NT2/D1 (cell line): ENCODE measurements around the gene MS4A10.
"Not testable (repeated sequence)": the region's sequence is repeated elsewhere in the genome, so short reads cannot be mapped to it uniquely, and the experiment has no call there.

ENCODE experiments used
- DNase-seq: peaks from one replicate; pipeline ENCODE4 v3.0.0-alpha.2; 2011; ENCODE audit warnings: low read depth, low spot score
- H3K27me3 ChIP-seq: 2 replicates; pipeline ENCODE4 v1.6.0; 2011; ENCODE audit warnings: mild to moderate bottlenecking; ENCODE audit not compliant: insufficient read length, insufficient read depth
- H3K36me3 ChIP-seq: 2 replicates; pipeline ENCODE4 v1.6.1; 2011; ENCODE audit warnings: mild to moderate bottlenecking, low read length, mixed read lengths; ENCODE audit not compliant: insufficient read depth, insufficient read length
- H3K4me1 ChIP-seq: 2 replicates; pipeline ENCODE4 v1.5.1; 2011; ENCODE audit not compliant: insufficient read depth, insufficient read length
- H3K4me3 ChIP-seq: 2 replicates; pipeline ENCODE4 v1.5.1; 2011; ENCODE audit warnings: low read depth; ENCODE audit not compliant: insufficient read length
- H3K9ac ChIP-seq: 2 replicates; pipeline ENCODE4 v1.6.0; 2011; ENCODE audit warnings: low read depth; ENCODE audit not compliant: insufficient read length
- H3K9me3 ChIP-seq: 2 replicates; pipeline ENCODE4 v1.5.1; 2011; ENCODE audit warnings: mild to moderate bottlenecking, low read length; ENCODE audit not compliant: insufficient read depth
- SUZ12 ChIP-seq: IDR thresholded peaks from 2 replicates; pipeline ENCODE4 v1.6.1; 2011; ENCODE audit not compliant: insufficient read length, insufficient read depth; ENCODE audit errors: extremely low read depth
- YY1 ChIP-seq: IDR thresholded peaks from 2 replicates; pipeline ENCODE4 v1.6.1; 2011; ENCODE audit not compliant: insufficient read length, insufficient read depth
- ZNF274 ChIP-seq: IDR thresholded peaks from 2 replicates; pipeline ENCODE4 v1.6.1; 2011; ENCODE audit warnings: mild to moderate bottlenecking, low read depth, low read length

The MS4A10 gene

DNA sequence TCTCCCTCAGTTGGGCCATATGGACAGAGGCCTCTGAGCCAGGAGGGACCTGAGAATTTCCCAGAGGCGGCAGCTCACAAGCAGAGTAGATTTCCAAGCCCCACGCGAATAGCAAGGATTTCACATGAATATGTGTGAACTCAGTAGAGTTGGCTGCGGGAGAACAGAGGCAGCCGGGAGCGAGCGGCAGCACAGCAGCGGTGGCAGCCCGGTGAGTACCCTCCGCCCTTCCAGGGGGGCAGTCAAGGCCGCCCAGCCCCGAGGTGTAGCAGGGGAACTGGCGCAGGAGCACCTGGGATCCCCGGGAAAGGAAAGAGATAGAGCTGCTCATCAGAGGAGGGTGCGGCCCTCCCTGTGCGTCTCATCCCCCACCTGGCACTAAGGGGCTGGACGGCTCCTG, 36.9 kb upstream of the MS4A10 start:
- Histone ChIP-seq H3K36me3 (no peaks in the 10 kb centered on the region), H3K27me3 (no peaks in the 10 kb centered on the region), H3K9me3 (no peaks in the 10 kb centered on the region), H3K4me1 (no peaks in the 10 kb centered on the region), H3K4me3 (no peak overlapping the region), H3K9ac (no peak overlapping the region)
- DNase-seq, result no peak
- no peak for TF ChIP-seq SUZ12

DNA sequence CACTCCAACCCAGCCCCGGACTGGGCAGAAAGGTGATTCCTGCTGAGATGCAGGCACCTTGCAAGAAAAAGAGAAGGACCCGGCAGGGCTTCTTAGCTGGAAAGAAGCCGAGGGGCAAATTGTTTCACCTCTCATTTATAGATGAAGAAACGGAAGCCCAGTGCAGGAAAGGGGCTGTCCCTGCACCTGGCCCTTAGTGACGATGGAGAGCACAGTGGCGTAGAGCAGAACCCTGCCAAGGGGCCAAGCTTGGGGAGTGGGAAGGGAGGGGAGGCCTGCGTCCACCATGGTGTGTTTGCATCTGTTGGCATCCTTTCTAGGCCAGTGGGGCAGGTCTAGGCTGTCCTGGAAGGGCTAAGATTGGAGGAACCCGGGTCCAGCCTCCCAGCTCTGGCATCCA, 36.3 kb upstream of the MS4A10 start:
- DNase-seq, result no peak
- no peaks in the 10 kb centered on the region for H3K36me3 ChIP-seq
- no peak overlapping the region for H3K9ac ChIP-seq
- no peaks in the 10 kb centered on the region for H3K9me3 ChIP-seq
- TF ChIP-seq SUZ12 (no peak), ZNF274 (no peak), YY1 (no peak)
- no peak overlapping the region for H3K4me3 ChIP-seq
- H3K27me3 ChIP-seq, result no peaks in the 10 kb centered on the region
- no peaks in the 10 kb centered on the region for H3K4me1 ChIP-seq

DNA sequence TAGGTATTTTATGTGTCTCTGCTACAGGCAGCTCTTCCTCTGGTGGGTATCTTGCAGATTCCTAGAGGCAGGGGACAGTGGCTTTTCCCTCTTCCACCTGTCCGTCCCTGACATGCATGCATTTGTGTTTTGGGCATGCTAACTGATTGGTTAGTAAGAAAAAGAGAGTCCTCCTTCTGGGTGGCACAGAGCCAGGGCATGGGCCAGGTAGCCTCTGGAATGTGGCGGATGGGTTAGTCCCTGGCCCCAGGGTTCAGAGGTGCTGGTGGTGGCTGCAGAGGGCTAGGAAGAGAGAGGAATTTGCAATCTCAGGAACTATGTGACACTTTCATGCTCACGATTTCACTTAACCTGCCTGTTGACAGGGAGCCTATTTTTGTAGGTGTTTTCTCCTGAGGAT, 34.2 kb upstream of the MS4A10 start:
- Histone ChIP-seq H3K9me3 (no peaks in the 10 kb centered on the region), H3K36me3 (no peaks in the 10 kb centered on the region), H3K9ac (no peak overlapping the region), H3K4me3 (no peak overlapping the region), H3K4me1 (no peaks in the 10 kb centered on the region), H3K27me3 (no peaks in the 10 kb centered on the region)
- TF ChIP-seq ZNF274 (no peak), YY1 (no peak), SUZ12 (no peak)
- DNase-seq, result no peak

DNA sequence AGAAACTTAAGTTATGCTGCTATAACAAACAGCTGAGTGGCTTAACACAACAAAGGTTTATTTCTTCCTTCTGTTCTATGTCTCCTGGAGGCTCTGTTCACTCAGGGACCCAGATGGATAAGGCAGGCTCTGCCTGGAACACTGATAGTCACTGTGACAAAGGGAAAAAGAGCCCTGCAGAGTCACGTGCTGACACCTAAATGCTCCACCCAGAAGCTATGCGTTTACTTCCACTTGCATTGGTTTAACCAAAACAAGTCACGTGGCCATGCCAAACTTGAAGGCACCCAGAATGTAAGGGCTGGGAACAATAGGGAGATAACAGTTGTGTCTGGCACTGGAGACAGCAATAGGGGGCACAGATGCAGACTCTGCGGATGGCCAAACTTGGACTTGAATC, 31.8 kb upstream of the MS4A10 start:
- no peak for DNase-seq
- H3K9ac ChIP-seq, result no peak overlapping the region
- no peaks in the 10 kb centered on the region for H3K27me3 ChIP-seq
- no peak for TF ChIP-seq YY1
- no peak for TF ChIP-seq SUZ12
- TF ChIP-seq ZNF274, result no peak
- H3K9me3 ChIP-seq, result peaks cover 6% of the 10 kb centered on the region; the same call in 1 of the 2 replicates
- no peaks in the 10 kb centered on the region for H3K4me1 ChIP-seq
- H3K36me3 ChIP-seq, result no peaks in the 10 kb centered on the region
- H3K4me3 ChIP-seq, result no peak overlapping the region

DNA sequence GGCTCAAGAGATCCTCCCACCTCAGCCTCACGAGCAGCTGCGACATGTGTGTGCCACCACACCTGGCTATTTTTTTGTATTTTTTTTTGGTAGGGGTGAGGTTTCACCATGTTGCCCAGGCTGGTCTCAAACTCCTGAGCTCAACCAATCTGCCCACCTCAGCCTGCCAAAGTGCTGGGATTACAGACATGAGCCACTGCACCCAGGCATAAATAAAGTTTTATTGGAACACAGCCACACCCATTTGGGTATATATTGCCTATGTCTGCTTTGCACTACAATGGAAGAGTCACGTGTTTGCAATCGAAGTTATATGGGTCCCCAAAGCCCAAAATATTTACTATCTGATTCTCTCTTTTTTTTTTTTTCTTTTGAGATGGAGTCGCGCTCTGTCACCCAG, 30.2 kb upstream of the MS4A10 start:
- H3K9me3 ChIP-seq, result peaks cover 6% of the 10 kb centered on the region; the same call in 1 of the 2 replicates
- no peak for DNase-seq
- no peak overlapping the region for H3K4me3 ChIP-seq
- no peaks in the 10 kb centered on the region for H3K27me3 ChIP-seq
- H3K36me3 ChIP-seq, result no peaks in the 10 kb centered on the region
- no peak for TF ChIP-seq SUZ12
- no peak for TF ChIP-seq YY1
- no peak for TF ChIP-seq ZNF274
- no peaks in the 10 kb centered on the region for H3K4me1 ChIP-seq
- no peak overlapping the region for H3K9ac ChIP-seq

DNA sequence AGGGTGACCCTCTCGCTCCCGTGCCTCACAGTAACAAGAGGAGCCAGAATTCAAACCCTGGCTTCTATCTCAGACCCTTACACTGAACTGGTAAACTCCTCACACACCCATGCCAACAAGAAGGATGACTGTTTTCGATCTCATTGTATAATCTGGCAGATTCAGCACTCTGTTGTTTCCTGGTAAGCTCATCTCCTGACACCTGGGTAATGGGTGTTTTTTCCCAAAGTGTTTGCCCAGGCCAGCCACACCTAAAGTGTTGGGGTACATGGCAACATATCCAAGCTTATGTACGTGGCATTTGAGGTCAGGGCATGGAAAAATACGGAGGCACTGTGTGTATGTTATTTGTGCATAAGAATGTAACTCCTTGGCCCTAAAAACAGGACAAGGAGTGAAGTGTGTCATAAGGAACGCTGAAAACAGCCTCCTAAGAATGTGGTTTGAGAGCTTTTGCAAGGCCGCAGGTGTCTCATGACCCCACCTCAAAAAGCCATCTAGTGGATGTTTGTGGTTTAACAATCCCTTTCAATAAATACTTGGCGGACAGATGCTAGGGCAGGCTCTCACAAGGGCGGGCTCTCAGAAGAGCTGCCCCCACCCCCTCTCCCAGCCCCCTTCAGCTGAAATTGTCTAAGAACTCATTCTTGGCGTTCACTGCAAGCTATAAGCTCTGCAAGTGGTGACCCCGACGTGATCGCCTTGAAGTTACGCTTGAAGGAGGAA, 28.7 kb upstream of the MS4A10 start, which contains the start of gene MS4A15:
MS4A15 (plus strand) TSS at position 561 of the 726 bp plus-strand sequence. CDS start 6,867 bp downstream, outside the sequence.
- DNase-seq, result peak; percentile 50
- no peaks in the 10 kb centered on the region for H3K27me3 ChIP-seq
- H3K9me3 ChIP-seq, result peaks cover 6% of the 10 kb centered on the region; the same call in 1 of the 2 replicates
- H3K4me3 ChIP-seq, result no peak within 1 kb of the TSS
- no peak for TF ChIP-seq SUZ12
- TF ChIP-seq YY1, result no peak
- no peak for TF ChIP-seq ZNF274
- H3K9ac ChIP-seq, result no peak within 1 kb of the TSS
- no peaks in the 10 kb centered on the region for H3K4me1 ChIP-seq
- no peaks in the 10 kb centered on the region for H3K36me3 ChIP-seq

DNA sequence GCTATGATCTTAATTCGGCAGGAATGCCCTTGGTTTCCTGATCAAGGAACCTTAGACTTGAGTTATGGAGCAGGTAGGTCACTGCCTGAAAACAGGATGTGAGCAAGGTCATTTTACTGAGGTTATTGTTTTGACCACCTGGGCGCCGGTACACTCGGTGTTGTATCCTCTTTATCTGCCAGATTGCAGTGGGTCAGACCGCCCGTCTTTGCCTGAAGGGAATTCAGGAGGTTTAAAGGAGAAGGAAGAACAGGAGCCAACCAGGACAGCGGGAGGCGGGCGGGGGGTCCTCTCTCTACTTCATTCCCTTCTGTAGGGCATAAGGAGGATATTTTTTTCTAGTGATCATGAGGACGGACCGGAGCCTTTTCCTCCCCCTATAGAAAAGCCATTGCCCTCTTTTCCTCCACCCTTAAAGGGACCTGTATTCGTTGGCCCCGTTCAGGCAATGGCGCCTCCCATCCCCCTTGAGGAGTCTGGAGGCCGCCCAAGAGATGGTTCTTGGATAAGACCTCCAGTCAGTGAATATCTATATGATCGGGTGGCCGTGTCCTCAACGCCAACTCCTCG, 27.8 kb upstream of the MS4A10 start:
- H3K27me3 ChIP-seq, result no peaks in the 10 kb centered on the region
- H3K36me3 ChIP-seq, result no peaks in the 10 kb centered on the region
- no peak overlapping the region for H3K4me3 ChIP-seq
- H3K9ac ChIP-seq, result no peak overlapping the region
- no peak for DNase-seq
- TF ChIP-seq YY1 (no peak), ZNF274 (no peak), SUZ12 (no peak)
- H3K9me3 ChIP-seq, result peaks cover 6% of the 10 kb centered on the region; the same call in 1 of the 2 replicates
- H3K4me1 ChIP-seq, result no peaks in the 10 kb centered on the region

DNA sequence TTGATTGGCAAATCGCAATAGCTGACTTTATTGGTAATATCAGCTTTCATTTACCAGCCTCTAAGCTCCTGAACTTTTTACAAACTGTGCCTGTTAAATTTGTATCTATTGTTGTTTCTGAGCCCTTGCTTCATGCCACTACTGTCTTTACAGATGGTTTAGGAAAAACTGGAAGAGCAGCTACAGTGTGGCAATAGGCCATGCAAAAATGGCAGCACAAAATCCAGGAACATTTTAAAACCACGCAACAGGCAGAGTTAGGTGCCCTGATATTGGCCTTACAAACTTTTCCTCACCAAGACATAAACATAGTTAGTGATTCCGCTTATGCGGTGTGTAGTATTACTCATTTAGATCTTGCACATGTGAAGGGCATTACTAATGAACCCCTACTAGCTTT, 26.5 kb upstream of the MS4A10 start:
- H3K27me3 ChIP-seq, DNase-seq, H3K4me3 ChIP-seq, H3K9ac ChIP-seq, H3K36me3 ChIP-seq, H3K9me3 ChIP-seq, H3K4me1 ChIP-seq: not testable (repeated sequence)

DNA sequence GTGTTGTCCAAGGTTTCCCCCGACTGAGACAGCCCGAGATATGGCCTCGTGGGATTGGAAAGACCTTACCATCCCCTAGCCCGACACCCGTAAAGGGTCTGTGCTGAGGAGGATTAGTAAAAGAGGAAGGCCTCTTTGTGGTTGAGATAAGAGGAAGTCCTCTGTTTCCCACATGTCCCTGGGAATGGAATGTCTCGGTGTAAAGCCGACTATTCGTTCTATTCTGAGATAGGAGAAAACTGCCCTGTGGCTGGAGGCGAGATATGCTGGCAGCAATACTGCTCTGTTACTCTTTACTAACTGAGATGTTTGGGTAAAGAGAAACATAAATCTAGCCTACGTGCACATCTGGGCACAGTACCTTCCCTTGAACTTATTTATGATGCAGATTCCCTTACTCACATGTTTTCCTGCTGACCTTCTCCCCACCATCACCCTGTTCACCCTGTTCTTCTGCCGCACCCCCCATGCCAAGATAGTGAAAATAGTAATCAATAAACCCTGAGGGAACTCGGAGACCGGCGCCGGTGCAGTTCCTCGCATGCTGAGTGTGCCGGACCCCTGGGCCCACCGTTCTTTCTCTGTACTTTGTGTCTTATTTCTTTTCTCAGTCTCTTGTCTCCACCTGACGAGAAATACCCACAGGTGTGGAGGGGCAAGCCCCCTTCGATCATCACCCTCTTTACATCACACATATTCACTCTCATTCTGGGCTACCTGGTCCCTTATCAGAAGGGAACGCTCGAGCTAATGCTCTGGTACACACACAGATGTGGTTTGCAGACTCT, 25.5 kb upstream of the MS4A10 start:
- H3K4me1 ChIP-seq, H3K9me3 ChIP-seq, DNase-seq, H3K9ac ChIP-seq, H3K36me3 ChIP-seq, H3K4me3 ChIP-seq, H3K27me3 ChIP-seq: not testable (repeated sequence)
